Measurements from ENCODE around the gene GTF3C1.

The GTF3C1 gene

GRCh38 chr16:27595475-27595874 is 45.8 kb upstream of the GTF3C1 start:
- no peak for ATAC-seq

GRCh38 chr16:27591837-27592236 is 42.1 kb upstream of the GTF3C1 start:
- no peak for ATAC-seq
- no peak for TF ChIP-seq PPARA (CRISPR knock-in tag; IDR thresholded peaks at IDR 0.05; ENCODE audit: borderline replicate concordance)
- TF ChIP-seq SNAI2 (CRISPR knock-in tag; IDR thresholded peaks at IDR 0.05), result no peak
- TF ChIP-seq CSDC2 (CRISPR knock-in tag; IDR thresholded peaks at IDR 0.05), result no peak
- no peak for TF ChIP-seq CREB5 (CRISPR knock-in tag; IDR thresholded peaks at IDR 0.05; ENCODE audit: low read depth)
- no peak for TF ChIP-seq ZNF70 (CRISPR knock-in tag; IDR thresholded peaks at IDR 0.05)
- no peak for TF ChIP-seq RARB (CRISPR knock-in tag; IDR thresholded peaks at IDR 0.05)
- no peak for TF ChIP-seq ZFP30 (CRISPR knock-in tag; IDR thresholded peaks at IDR 0.05)
- no peak for TF ChIP-seq TOX (CRISPR knock-in tag; IDR thresholded peaks at IDR 0.05; ENCODE audit: borderline replicate concordance)
- no peak for TF ChIP-seq GLIS3 (CRISPR knock-in tag; IDR thresholded peaks at IDR 0.05)
- no peak for TF ChIP-seq ISL1 (CRISPR knock-in tag; IDR thresholded peaks at IDR 0.05)

More at GRCh38 chr16:27595475-27595874, 45.8 kb upstream of the GTF3C1 start:
- TF ChIP-seq ZNF70 (CRISPR knock-in tag; IDR thresholded peaks at IDR 0.05), result no peak
- no peak for TF ChIP-seq ISL1 (CRISPR knock-in tag; IDR thresholded peaks at IDR 0.05)
- TF ChIP-seq POU6F1 (CRISPR knock-in tag; IDR thresholded peaks at IDR 0.05; ENCODE audit: borderline replicate concordance, low read depth), result no peak
- TF ChIP-seq ZFP3 (CRISPR knock-in tag; IDR thresholded peaks at IDR 0.05), result no peak
- TF ChIP-seq SNAI2 (CRISPR knock-in tag; IDR thresholded peaks at IDR 0.05), result no peak
- TF ChIP-seq ZNF8 (CRISPR knock-in tag; IDR thresholded peaks at IDR 0.05), result no peak
- no peak for TF ChIP-seq TOX (CRISPR knock-in tag; IDR thresholded peaks at IDR 0.05; ENCODE audit: borderline replicate concordance)
- no peak for TF ChIP-seq BACH2 (CRISPR knock-in tag; IDR thresholded peaks at IDR 0.05; ENCODE audit: borderline replicate concordance)
- no peak for TF ChIP-seq CREB5 (CRISPR knock-in tag; IDR thresholded peaks at IDR 0.05; ENCODE audit: low read depth)
- no peak for TF ChIP-seq ESRRG (CRISPR knock-in tag; IDR thresholded peaks at IDR 0.05)
- TF ChIP-seq TCF4 (CRISPR knock-in tag; IDR thresholded peaks at IDR 0.05; ENCODE audit: borderline replicate concordance), result no peak

- ATAC-seq, result no peak
- TF ChIP-seq ZFP30 (CRISPR knock-in tag; IDR thresholded peaks at IDR 0.05) (no peak), CREB5 (CRISPR knock-in tag; IDR thresholded peaks at IDR 0.05; ENCODE audit: low read depth) (no peak), TOX (CRISPR knock-in tag; IDR thresholded peaks at IDR 0.05; ENCODE audit: borderline replicate concordance) (no peak), ISL1 (CRISPR knock-in tag; IDR thresholded peaks at IDR 0.05) (no peak)
These were observed 38.3 kb upstream of the GTF3C1 start for GRCh38 chr16:27588057-27588456.

GRCh38 chr16:27586711-27587110 is 37.0 kb upstream of the GTF3C1 start:
- no peak for ATAC-seq
- TF ChIP-seq ZC3H10 (CRISPR knock-in tag; IDR thresholded peaks at IDR 0.05) (no peak), CSDC2 (CRISPR knock-in tag; IDR thresholded peaks at IDR 0.05) (no peak), RARB (CRISPR knock-in tag; IDR thresholded peaks at IDR 0.05) (no peak), ZNF8 (CRISPR knock-in tag; IDR thresholded peaks at IDR 0.05) (no peak), OSR1 (CRISPR knock-in tag; IDR thresholded peaks at IDR 0.05) (no peak), ESRRG (CRISPR knock-in tag; IDR thresholded peaks at IDR 0.05) (no peak), PPARA (CRISPR knock-in tag; IDR thresholded peaks at IDR 0.05; ENCODE audit: borderline replicate concordance) (no peak), ARNTL (CRISPR knock-in tag; IDR thresholded peaks at IDR 0.05; ENCODE audit: borderline replicate concordance, low read depth) (no peak), POU6F1 (CRISPR knock-in tag; IDR thresholded peaks at IDR 0.05; ENCODE audit: borderline replicate concordance, low read depth) (no peak), CREB5 (CRISPR knock-in tag; IDR thresholded peaks at IDR 0.05; ENCODE audit: low read depth) (no peak), ZFP3 (CRISPR knock-in tag; IDR thresholded peaks at IDR 0.05) (no peak)
